ENCODE results near the gene NBEAL2.

NBEAL2 gene

DNA sequence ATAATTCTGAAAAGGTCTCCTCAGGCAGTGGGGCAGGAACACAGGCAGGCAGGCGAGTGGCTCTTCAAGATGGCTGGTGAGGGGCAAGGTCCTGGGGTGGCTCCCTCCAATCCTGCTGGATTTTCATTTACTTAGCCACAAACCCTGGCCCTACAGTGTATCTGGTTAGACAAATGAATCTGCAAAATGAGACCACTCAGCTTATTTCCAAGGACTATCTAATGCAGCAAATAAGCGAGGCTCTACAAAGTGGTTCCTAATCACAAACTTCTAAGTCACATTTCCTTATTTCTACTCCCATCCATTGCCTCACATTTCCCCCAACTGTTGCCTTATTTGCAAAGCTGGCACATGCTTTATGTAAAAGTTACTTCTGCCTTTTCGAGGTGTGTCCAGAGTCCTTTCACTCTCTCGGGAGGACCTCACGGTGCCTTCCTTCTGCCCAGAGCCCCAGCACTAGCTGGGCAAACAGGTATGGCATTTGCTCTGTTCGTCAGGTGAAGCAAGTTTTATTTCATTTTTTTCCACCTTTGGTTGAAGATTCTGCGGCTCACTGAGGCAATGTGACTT lies 43.4 kb upstream of the NBEAL2 start:
- no peak overlapping the region for H3K27ac ChIP-seq (ENCODE audit: extremely low read depth, low read depth, low read length)

DNA sequence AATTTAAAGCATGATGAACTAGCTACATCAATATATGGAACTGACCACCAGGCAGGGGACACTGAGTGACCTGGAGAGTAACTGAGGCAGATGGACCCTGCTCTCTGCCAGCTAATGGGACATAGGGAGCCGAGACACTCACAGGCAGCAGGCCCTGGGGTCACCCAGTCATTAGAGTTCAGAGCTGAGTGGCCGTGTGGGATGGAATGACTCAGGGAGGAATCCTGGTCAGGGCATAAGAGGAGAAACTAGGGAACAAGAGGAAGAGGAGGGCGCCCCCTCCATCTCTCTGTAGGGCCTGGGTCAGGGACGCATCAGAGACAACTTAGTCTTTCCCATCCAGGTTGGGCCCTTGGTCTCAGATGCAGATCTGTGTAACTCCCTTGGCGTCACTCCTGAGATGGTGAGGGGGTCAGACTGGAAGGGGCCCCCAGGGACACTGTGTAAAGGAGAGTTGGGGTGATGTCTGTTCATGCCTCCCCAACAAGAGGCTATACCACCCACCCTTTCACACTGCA lies 42.7 kb upstream of the NBEAL2 start:
- peaks cover 3 to 63% of the 10 kb centered on the region in 2 experiments; a peak in 2 of 3 replicates for H3K36me3 ChIP-seq (ENCODE audit: control insufficient read depth in 2 of 2, insufficient read depth in 1 of 2, low read length in 2 of 2)
- CTCF ChIA-PET, result interaction anchor here (0.8 to 2.1 kb wide), 5 partner anchors 9 to 67 kb away, joined by 3 to 8 read pairs (median 4); no protein-coding TSS in a partner anchor
- TF ChIP-seq ZNF776 (tag by site-specific recombination; IDR thresholded peaks at IDR 0.05; ENCODE audit: borderline replicate concordance), result no peak
- no peak for TF ChIP-seq ZSCAN30 (tag by site-specific recombination; IDR thresholded peaks at IDR 0.05)
- TF ChIP-seq, protein P1, sequence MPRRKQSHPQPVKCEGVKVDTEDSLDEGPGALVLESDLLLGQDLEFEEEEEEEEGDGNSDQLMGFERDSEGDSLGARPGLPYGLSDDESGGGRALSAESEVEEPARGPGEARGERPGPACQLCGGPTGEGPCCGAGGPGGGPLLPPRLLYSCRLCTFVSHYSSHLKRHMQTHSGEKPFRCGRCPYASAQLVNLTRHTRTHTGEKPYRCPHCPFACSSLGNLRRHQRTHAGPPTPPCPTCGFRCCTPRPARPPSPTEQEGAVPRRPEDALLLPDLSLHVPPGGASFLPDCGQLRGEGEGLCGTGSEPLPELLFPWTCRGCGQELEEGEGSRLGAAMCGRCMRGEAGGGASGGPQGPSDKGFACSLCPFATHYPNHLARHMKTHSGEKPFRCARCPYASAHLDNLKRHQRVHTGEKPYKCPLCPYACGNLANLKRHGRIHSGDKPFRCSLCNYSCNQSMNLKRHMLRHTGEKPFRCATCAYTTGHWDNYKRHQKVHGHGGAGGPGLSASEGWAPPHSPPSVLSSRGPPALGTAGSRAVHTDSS (tag by site-specific recombination; IDR thresholded peaks at IDR 0.05), result no peak
- no peak for TF ChIP-seq ZNF843 (tag by site-specific recombination; IDR thresholded peaks at IDR 0.05)
- no peak for TF ChIP-seq ZBTB1 (tag by site-specific recombination; IDR thresholded peaks at IDR 0.05)
- no peak for TF ChIP-seq ZNF155 (tag by site-specific recombination; IDR thresholded peaks at IDR 0.05)
- no peak for TF ChIP-seq ZNF530 (tag by site-specific recombination; IDR thresholded peaks at IDR 0.05; ENCODE audit: low read depth)
- no peak for TF ChIP-seq ZNF621 (tag by site-specific recombination; IDR thresholded peaks at IDR 0.05)
- TF ChIP-seq ZNF211 (tag by site-specific recombination; IDR thresholded peaks at IDR 0.05; ENCODE audit: low read depth), result no peak
- TF ChIP-seq ZBTB21 (tag by site-specific recombination; IDR thresholded peaks at IDR 0.05), result no peak
- TF ChIP-seq ZNF558 (tag by site-specific recombination; IDR thresholded peaks at IDR 0.05), result no peak
- TF ChIP-seq, protein P2, sequence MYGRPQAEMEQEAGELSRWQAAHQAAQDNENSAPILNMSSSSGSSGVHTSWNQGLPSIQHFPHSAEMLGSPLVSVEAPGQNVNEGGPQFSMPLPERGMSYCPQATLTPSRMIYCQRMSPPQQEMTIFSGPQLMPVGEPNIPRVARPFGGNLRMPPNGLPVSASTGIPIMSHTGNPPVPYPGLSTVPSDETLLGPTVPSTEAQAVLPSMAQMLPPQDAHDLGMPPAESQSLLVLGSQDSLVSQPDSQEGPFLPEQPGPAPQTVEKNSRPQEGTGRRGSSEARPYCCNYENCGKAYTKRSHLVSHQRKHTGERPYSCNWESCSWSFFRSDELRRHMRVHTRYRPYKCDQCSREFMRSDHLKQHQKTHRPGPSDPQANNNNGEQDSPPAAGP (tag by site-specific recombination; IDR thresholded peaks at IDR 0.05), result no peak
- no peak for TF ChIP-seq ZNF670 (tag by site-specific recombination; IDR thresholded peaks at IDR 0.05; ENCODE audit: low read depth)
- TF ChIP-seq, protein P3, sequence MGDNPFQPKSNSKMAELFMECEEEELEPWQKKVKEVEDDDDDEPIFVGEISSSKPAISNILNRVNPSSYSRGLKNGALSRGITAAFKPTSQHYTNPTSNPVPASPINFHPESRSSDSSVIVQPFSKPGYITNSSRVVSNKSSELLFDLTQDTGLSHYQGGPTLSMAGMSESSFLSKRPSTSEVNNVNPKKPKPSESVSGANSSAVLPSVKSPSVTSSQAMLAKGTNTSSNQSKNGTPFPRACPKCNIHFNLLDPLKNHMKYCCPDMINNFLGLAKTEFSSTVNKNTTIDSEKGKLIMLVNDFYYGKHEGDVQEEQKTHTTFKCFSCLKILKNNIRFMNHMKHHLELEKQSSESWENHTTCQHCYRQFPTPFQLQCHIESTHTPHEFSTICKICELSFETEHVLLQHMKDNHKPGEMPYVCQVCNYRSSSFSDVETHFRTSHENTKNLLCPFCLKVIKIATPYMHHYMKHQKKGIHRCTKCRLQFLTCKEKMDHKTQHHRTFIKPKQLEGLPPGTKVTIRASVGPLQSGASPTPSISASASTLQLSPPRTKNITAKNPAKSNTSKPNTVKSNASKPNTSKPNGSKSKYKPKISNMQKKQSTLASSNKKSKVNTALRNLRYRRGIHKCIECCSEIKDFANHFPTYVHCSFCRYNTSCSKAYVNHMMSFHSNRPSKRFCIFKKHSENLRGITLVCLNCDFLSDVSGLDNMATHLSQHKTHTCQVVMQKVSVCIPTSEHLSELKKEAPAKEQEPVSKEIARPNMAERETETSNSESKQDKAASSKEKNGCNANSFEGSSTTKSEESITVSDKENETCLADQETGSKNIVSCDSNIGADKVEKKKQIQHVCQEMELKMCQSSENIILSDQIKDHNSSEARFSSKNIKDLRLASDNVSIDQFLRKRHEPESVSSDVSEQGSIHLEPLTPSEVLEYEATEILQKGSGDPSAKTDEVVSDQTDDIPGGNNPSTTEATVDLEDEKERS (tag by site-specific recombination; IDR thresholded peaks at IDR 0.05), result no peak
- TF ChIP-seq ZNF324 (tag by site-specific recombination; IDR thresholded peaks at IDR 0.05), result no peak
- TF ChIP-seq ZNF335 (tag by site-specific recombination; conservative IDR thresholded peaks at IDR 0.05), result no peak
- TF ChIP-seq ZNF561 (tag by site-specific recombination; IDR thresholded peaks at IDR 0.05; ENCODE audit: borderline replicate concordance), result no peak
- TF ChIP-seq ZNF354C (tag by site-specific recombination; IDR thresholded peaks at IDR 0.05; ENCODE audit: borderline replicate concordance, low read depth), result no peak
- no peak overlapping the region for H3K4me3 ChIP-seq (ENCODE audit: low read depth, low read length)
- POLR2A ChIA-PET, result no interaction called here
- no peak overlapping the region for H3K27ac ChIP-seq (ENCODE audit: extremely low read depth, low read depth, low read length)
- no peaks in the 10 kb centered on the region for H3K9me3 ChIP-seq (ENCODE audit: control insufficient read depth, insufficient read depth, low read depth, low read length)
- H3K4me1 ChIP-seq (ENCODE audit: control insufficient read depth, insufficient read depth, low read length), result peaks cover 8% of the 10 kb centered on the region

More for the DNA sequence above, 43.4 kb upstream of the NBEAL2 start:
- Histone ChIP-seq H3K4me3 (ENCODE audit: low read depth, low read length) (no peak overlapping the region), H3K36me3 (ENCODE audit: control insufficient read depth in 2 of 2, insufficient read depth in 1 of 2, low read length in 2 of 2) (peaks cover 3 to 61% of the 10 kb centered on the region in 2 experiments; a peak in 2 of 3 replicates), H3K4me1 (ENCODE audit: control insufficient read depth, insufficient read depth, low read length) (peaks cover 11% of the 10 kb centered on the region), H3K9me3 (ENCODE audit: control insufficient read depth, insufficient read depth, low read depth, low read length) (no peaks in the 10 kb centered on the region)
- ChIA-PET POLR2A (interaction anchor here (0.8 to 1.3 kb wide), 4 partner anchors 8 to 41 kb away, joined by 3 to 6 read pairs (median 4); partner anchors contain the start of gene CCDC12), CTCF (interaction anchor here (0.6 to 2.1 kb wide), 16 partner anchors 10 to 388 kb away, joined by 3 to 8 read pairs (median 3); no protein-coding TSS in a partner anchor)
- TF ChIP-seq SP3 (tag by site-specific recombination; IDR thresholded peaks at IDR 0.05) (no peak), ZNF335 (tag by site-specific recombination; conservative IDR thresholded peaks at IDR 0.05) (peak; percentile 7; the same call in 1 of the 2 replicates), SP7 (tag by site-specific recombination; IDR thresholded peaks at IDR 0.05) (no peak), SCRT2 (tag by site-specific recombination; IDR thresholded peaks at IDR 0.05) (peak; percentile 57)
- TF ChIP-seq, protein P4, sequence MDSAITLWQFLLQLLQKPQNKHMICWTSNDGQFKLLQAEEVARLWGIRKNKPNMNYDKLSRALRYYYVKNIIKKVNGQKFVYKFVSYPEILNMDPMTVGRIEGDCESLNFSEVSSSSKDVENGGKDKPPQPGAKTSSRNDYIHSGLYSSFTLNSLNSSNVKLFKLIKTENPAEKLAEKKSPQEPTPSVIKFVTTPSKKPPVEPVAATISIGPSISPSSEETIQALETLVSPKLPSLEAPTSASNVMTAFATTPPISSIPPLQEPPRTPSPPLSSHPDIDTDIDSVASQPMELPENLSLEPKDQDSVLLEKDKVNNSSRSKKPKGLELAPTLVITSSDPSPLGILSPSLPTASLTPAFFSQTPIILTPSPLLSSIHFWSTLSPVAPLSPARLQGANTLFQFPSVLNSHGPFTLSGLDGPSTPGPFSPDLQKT (IDR thresholded peaks at IDR 0.05; ENCODE audit: borderline replicate concordance, low read depth, low read length), result no peak
- TF ChIP-seq, protein P5, sequence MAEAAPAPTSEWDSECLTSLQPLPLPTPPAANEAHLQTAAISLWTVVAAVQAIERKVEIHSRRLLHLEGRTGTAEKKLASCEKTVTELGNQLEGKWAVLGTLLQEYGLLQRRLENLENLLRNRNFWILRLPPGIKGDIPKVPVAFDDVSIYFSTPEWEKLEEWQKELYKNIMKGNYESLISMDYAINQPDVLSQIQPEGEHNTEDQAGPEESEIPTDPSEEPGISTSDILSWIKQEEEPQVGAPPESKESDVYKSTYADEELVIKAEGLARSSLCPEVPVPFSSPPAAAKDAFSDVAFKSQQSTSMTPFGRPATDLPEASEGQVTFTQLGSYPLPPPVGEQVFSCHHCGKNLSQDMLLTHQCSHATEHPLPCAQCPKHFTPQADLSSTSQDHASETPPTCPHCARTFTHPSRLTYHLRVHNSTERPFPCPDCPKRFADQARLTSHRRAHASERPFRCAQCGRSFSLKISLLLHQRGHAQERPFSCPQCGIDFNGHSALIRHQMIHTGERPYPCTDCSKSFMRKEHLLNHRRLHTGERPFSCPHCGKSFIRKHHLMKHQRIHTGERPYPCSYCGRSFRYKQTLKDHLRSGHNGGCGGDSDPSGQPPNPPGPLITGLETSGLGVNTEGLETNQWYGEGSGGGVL (tag by site-specific recombination; IDR thresholded peaks at IDR 0.05), result no peak

All from HEK293 (cell line).